DND-41 (cell line): ENCODE results near the gene CCDC88A.
"Not testable (repeated sequence)": the region's sequence is repeated elsewhere in the genome, so short reads cannot be mapped to it uniquely, and the experiment has no call there.

Experiments used
- ATAC-seq: fragments of 200-7000 bp; cut with Tn5 transposase; 3 replicates; pipeline ENCODE4 v1.9.1; 2021; ENCODE audit warnings: low read depth; ENCODE audit not compliant: insufficient read depth
- DNase-seq: peaks from one replicate; pipeline ENCODE4 v3.0.0-alpha.2; 2020
- H2AFZ ChIP-seq: 2 replicates; pipeline ENCODE4 v1.6.0; 2012; ENCODE audit warnings: low read depth, low read length
- H3K27ac ChIP-seq: 2 replicates; pipeline ENCODE4 v1.5.1; 2012; ENCODE audit warnings: low read length, inconsistent platforms
- H3K27me3 ChIP-seq: fragments of 200-600 bp; sonication (generic); 2 replicates; pipeline ENCODE4 v1.6.0; 2012; ENCODE audit warnings: low read length, mild to moderate bottlenecking, inconsistent platforms; ENCODE audit not compliant: insufficient read depth, poor library complexity
- H3K36me3 ChIP-seq: 2 replicates; pipeline ENCODE4 v1.5.1; 2012; ENCODE audit warnings: low read length, inconsistent platforms; ENCODE audit not compliant: insufficient read depth
- H3K4me1 ChIP-seq: 2 replicates; pipeline ENCODE4 v1.5.1; 2012; ENCODE audit warnings: mild to moderate bottlenecking, low read length; ENCODE audit not compliant: insufficient read depth
- H3K4me2 ChIP-seq: 2 replicates; pipeline ENCODE4 v1.6.0; 2012; ENCODE audit warnings: mild to moderate bottlenecking, moderate library complexity, low read length, inconsistent platforms; ENCODE audit not compliant: insufficient read depth
- H3K4me3 ChIP-seq, 2 experiments: fragments of 200-600 bp in 1 of 2; shearing (Covaris generic) in 1 of 2; 2 replicates each; pipeline ENCODE4 v1.5.1; 2012 to 2016; ENCODE audit warnings: inconsistent platforms in 2 of 2, low read length in 2 of 2, mild to moderate bottlenecking in 2 of 2, low read depth in 1 of 2, moderate library complexity in 1 of 2
- H3K79me2 ChIP-seq: 2 replicates; pipeline ENCODE4 v1.6.0; 2012; ENCODE audit warnings: low read length, inconsistent platforms; ENCODE audit not compliant: insufficient read depth
- H3K9ac ChIP-seq: 2 replicates; pipeline ENCODE4 v1.6.0; 2012; ENCODE audit warnings: low read depth, mild to moderate bottlenecking, inconsistent platforms, low read length, moderate library complexity
- H3K9me3 ChIP-seq: 2 replicates; pipeline ENCODE4 v1.5.1; 2012; ENCODE audit warnings: low read length, moderate library complexity, mild to moderate bottlenecking, inconsistent platforms; ENCODE audit not compliant: insufficient read depth, severe bottlenecking
- H4K20me1 ChIP-seq: 2 replicates; pipeline ENCODE4 v1.6.0; 2012; ENCODE audit warnings: low read length; ENCODE audit not compliant: insufficient read depth
- CTCF ChIP-seq: IDR thresholded peaks from 2 replicates; pipeline ENCODE4 v1.5.1; 2012; ENCODE audit warnings: borderline replicate concordance, low read length, moderate library complexity, mild to moderate bottlenecking; ENCODE audit not compliant: poor library complexity, severe bottlenecking; ENCODE audit errors: extremely low read depth
- EZH2 ChIP-seq: IDR thresholded peaks from 3 replicates; pipeline ENCODE4 v1.6.1; 2012; ENCODE audit warnings: borderline replicate concordance, low read depth, mild to moderate bottlenecking, moderate library complexity, low read length, inconsistent platforms; ENCODE audit not compliant: severe bottlenecking

CCDC88A gene

GRCh38 chr2:55391615-55392242 lies 27.9 kb downstream of the CCDC88A start:
- no peaks in the 10 kb centered on the region for H3K9me3 ChIP-seq
- no peak overlapping the region for H2AFZ ChIP-seq
- no peak overlapping the region for H3K4me3 ChIP-seq
- no peaks in the 10 kb centered on the region for H3K4me1 ChIP-seq
- DNase-seq (no peak), ATAC-seq (no peak)
- H3K36me3 ChIP-seq, result 0 out of 2 replicates have a peak, but pooled peaks cover 1% of the 10 kb centered on the region
- H4K20me1 ChIP-seq, result peaks cover 7% of the 10 kb centered on the region
- H3K27me3 ChIP-seq, result no peaks in the 10 kb centered on the region
- TF ChIP-seq EZH2, result no peak
- no peak for TF ChIP-seq CTCF
- H3K9ac ChIP-seq, result no peak overlapping the region
- no peak overlapping the region for H3K4me2 ChIP-seq
- no peak overlapping the region for H3K27ac ChIP-seq
- peaks cover 54% of the 10 kb centered on the region for H3K79me2 ChIP-seq

DNA sequence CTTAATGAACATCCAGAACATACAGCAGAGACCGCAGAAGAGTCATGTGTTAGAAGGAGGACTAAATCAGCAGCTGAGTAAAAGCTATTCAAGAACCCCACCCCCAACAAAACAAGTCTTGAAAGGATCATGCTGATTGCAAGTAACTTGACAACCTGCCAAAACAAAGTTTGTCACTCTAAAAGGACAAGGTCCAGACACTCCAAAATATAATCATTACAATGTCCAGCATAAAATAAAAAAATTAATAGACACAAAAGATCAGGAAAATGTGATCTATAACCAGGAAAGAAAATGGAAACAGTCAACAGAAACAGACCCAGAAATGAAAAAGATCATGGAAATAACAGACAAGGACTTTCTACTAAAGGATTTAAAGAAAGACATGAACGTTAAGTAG lies 28.5 kb downstream of the CCDC88A start:
- Histone ChIP-seq H3K27ac (no peak overlapping the region), H2AFZ (no peak overlapping the region)

DNA sequence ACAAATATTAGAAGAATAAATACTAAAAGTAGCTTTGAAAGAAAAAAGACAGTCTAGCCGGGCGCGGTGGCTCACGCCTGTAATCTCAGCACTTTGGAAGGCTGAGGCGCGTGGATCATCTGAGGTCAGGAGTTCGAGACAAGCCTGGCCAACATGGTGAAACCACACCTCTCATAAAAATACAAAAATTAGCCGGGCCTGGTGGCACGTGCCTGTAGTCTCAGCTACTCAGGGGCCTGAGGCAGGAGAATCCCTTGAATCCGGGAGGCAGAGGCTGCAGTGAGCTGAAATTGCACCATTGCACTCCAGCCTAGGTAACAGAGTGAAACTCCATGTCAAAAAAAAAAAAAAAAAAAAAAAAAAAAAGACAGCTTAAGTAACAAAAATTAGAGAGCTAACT lies 34.1 kb downstream of the CCDC88A start:
- H4K20me1 ChIP-seq, H3K27ac ChIP-seq, H3K27me3 ChIP-seq, DNase-seq, ATAC-seq, H3K4me3 ChIP-seq, H3K9me3 ChIP-seq, H3K4me2 ChIP-seq, H2AFZ ChIP-seq, H3K9ac ChIP-seq, H3K4me1 ChIP-seq: not testable (repeated sequence)
- H3K36me3 ChIP-seq, result peaks cover 19% of the 10 kb centered on the region
- peaks cover 33% of the 10 kb centered on the region for H3K79me2 ChIP-seq

More for the DNA sequence above, 28.5 kb downstream of the CCDC88A start:
- Histone ChIP-seq H3K9ac (no peak overlapping the region), H3K36me3 (0 out of 2 replicates have a peak, but pooled peaks cover 5% of the 10 kb centered on the region), H3K9me3 (no peaks in the 10 kb centered on the region), H3K4me3 (no peak overlapping the region), H3K4me2 (no peak overlapping the region), H4K20me1 (peaks cover 7% of the 10 kb centered on the region), H3K27me3 (no peaks in the 10 kb centered on the region), H3K4me1 (no peaks in the 10 kb centered on the region), H3K79me2 (peaks cover 54% of the 10 kb centered on the region)
- no peak for DNase-seq
- ATAC-seq, result no peak
- TF ChIP-seq CTCF (no peak), EZH2 (no peak)

- no peak overlapping the region for H3K4me3 ChIP-seq
- H2AFZ ChIP-seq, result no peak overlapping the region
- no peaks in the 10 kb centered on the region for H3K4me1 ChIP-seq
- H3K9me3 ChIP-seq, result no peaks in the 10 kb centered on the region
- no peak for TF ChIP-seq CTCF
- no peak for TF ChIP-seq EZH2
- DNase-seq (no peak), ATAC-seq (no peak)
- H3K79me2 ChIP-seq, result peaks cover 27% of the 10 kb centered on the region
- H4K20me1 ChIP-seq, result peaks cover 7% of the 10 kb centered on the region
- H3K36me3 ChIP-seq, result peaks cover 19% of the 10 kb centered on the region
- H3K9ac ChIP-seq, result no peak overlapping the region
- H3K27me3 ChIP-seq, result no peaks in the 10 kb centered on the region
- no peak overlapping the region for H3K4me2 ChIP-seq
- H3K27ac ChIP-seq, result no peak overlapping the region
Observed at GRCh38 chr2:55384786-55385185, 34.9 kb downstream of the CCDC88A start.
